Tongue (tissue), 2 donors: ENCODE results near the gene NWD2. TPM values are rescaled to one million over a fixed set of nuclear protein-coding genes. Genes with fewer than 3 reads are reported as not detected.
"Not testable (repeated sequence)": the region's sequence is repeated elsewhere in the genome, so short reads cannot be mapped to it uniquely, and the experiment has no call there.

Experiments used
- DNase-seq: peaks from one replicate; pipeline ENCODE4 v3.0.0-alpha.2; 2015
- total RNA-seq: library from RNA; depleted of rRNA; stranded (reverse); fragments of >200 nt; gene quantifications from one replicate; pipeline ENCODE4 v1.2.3, GENCODE V29; 2014

NWD2 gene
- 0.41 TPM for total RNA-seq

DNA sequence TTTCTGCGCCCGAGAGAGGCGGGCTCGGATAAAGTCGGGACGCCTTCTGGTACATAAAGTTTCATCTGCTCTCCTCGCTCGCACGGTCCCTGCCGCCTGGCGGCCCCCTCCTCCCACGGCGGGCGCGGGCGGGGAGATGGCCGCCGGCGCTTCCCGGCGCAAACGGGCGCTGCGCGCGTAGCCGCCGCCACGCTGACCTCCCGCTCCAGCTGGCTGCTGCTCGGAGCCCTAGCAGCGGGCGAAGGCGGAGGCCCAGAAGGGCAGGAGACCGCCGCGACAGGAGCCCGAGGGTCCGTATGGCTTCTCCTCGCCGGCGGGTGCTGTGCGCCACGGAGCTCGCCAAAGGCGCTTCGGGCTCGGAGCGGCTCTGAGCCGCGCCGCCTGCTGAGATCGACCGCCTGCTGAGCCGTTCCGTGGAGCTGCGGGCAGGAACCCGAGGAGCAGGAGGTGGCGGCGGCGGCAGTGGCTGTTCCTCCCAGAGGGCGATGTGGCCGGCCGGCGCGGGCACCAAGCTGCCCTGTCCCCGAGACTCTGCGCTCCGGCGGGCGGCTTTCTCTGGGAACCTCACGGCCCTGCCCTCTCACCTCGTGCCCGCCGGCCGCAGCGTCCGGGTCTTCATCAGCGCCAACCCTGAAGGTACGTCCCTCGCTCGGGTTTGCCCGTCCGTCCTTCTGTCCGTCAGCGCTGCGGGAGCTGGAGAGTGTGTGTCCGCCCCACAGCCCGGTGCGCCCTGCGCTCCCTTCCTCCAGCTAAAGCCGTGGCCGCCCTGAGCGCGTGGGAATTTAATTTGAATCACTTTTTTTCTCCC lies at the start of gene NWD2:
Gene NWD2 (plus strand): TSS at position 161 of the 808 bp plus-strand sequence. CDS start 325 bp downstream, at position 486.
- DNase-seq, result peak; percentile 60

DNA sequence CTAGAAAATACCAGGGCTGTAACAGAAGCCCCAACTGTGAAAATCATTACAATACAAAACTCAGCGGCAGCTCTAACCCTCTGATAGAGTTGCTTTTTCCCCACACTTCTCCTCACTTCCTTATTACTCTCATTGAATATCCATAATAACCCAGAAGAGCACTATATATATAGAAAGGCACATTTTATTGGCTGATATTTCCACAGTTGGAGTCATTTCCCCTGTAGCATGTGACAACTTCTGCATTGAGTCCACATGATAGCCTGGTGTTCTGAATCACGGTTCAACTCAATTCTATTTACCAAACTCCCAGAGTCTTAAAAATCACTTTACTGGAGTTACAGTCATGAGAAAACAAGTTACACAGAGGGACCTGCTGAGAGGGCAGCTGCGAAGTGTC lies 46.6 kb upstream of the NWD2 start:
- no peak for DNase-seq

GRCh38 chr4:37204740-37205139 lies 39.8 kb upstream of the NWD2 start:
- DNase-seq, result not testable (repeated sequence)

GRCh38 chr4:37216209-37216608 lies 28.3 kb upstream of the NWD2 start:
- no peak for DNase-seq

DNA sequence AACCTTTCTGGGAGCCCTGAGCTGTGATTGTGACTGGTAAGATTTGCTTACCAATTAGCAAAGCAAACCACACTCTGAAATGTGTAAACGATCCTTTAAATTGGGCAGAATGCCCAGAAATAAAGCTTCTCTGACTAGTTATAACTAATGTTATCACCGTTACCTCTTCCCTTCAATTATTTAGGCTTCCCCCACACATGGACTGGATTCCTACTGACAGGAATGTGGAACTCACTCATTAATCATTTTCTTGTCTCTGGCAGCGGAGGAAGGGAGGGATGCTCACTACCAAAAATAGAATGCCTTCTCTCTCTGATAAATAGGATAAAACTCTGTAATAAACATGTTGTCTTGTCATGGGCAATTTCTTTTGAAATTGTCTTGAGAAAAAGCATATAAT lies 25.3 kb upstream of the NWD2 start:
- DNase-seq, result no peak

- no peak for DNase-seq
These were observed 24.6 kb upstream of the NWD2 start for GRCh38 chr4:37219990-37220389.

DNA sequence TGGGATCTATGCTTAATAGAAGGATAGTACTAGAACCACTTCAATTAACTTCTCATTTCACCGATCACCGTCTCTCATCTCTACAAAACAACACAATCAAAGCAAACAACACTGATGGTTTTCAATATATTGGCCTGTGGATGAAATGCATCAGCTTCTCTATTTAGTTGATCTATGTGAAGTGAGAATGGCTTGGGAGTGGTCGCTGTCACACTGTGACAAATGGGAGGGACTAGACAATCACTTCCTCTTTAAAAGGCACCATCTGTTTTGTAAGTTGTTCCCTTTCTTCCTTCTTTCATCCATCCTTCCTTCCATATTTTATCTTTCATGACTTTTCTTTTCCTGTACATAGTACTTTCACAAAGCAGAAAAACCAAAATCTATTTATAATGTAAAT lies 23.9 kb upstream of the NWD2 start:
- DNase-seq, result no peak

DNA sequence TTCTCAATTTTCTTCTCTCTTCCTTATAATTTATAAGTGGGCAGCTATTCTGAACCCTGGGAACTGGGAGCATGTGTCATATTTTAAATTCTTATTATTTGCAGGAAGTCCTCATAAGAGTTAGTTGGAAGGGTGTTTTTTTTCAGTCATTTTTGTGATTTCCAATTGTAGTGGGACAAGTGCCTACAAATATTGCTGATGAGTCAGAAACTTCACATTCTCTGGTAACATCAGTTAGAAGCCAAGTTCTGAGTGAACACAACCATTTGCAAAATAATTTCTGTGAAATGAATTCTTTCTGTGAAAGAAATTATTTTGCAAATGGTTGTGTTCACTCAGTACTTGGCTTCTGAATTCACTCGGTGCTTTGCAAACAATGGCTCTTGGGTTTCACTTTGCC lies 20.8 kb upstream of the NWD2 start:
- no peak for DNase-seq

DNA sequence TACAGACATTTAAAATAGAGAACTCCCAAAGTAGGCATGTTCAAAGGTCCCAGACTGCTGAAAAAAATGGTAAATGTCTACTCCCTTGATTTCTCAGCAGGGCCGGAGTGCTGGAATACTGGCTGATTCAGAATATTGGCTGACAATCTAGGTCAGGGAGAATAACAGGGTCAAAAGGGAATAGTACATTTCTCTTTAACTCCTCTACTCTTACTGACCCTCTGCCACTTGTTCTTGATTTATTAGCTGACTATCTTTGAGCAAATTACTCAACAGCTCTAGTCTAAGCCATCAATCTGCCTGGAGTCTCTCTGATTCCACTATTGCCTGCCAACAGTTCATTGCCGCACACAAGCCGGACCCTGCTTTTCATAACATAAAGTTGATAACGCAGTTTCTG lies 19.7 kb upstream of the NWD2 start:
- no peak for DNase-seq

- no peak for DNase-seq
These were observed 18.8 kb upstream of the NWD2 start for GRCh38 chr4:37225778-37226177.

GRCh38 chr4:37232315-37232714 lies 12.2 kb upstream of the NWD2 start:
- no peak for DNase-seq

GRCh38 chr4:37236165-37236564 lies 8.4 kb upstream of the NWD2 start:
- no peak for DNase-seq

DNA sequence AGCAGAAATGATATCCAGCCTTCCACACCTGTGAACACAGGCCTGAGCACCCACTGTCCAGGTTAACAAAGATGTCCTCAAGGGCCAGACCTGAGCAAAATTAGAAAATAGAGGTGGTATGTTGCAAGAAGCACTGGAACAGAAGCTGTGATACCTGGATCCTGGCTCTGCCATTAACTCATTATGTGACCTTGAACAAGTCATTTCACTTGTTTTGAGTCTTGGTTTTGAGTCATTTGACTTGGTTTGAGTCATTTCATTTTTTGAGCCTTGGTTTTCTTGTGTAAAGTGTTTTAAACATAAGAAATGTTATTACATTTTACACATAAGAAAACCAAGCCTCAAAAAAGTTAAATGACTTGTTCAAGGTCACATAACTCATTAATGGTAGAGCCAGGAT lies 2.9 kb upstream of the NWD2 start:
- DNase-seq, result no peak

DNA sequence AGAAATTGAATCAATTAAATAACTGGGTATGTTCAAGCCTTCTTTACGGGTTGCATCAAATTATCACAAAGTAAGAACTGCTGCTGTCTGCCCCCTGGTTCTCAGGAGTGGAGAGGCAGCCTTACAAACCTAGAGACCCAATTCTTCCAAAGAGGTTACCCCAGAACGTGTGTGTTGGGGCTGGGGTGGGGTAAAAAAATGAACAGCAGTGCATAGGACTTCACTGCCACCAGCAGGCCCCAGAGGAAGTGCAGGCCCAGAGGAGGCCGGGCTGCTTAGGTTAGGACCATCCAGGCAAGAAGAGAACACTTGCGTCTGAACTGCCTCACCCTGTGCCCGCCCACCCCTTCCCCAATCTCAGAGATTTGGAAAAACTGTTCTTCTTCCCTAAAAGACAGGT lies 1.5 kb upstream of the NWD2 start:
- DNase-seq, result peak; percentile 2

- peak; percentile 10 for DNase-seq
These were observed 591 bp upstream of the NWD2 start for GRCh38 chr4:37243722-37244582.

GRCh38 chr4:37245391-37245954 lies 930 bp downstream of the NWD2 start:
- no peak for DNase-seq

DNA sequence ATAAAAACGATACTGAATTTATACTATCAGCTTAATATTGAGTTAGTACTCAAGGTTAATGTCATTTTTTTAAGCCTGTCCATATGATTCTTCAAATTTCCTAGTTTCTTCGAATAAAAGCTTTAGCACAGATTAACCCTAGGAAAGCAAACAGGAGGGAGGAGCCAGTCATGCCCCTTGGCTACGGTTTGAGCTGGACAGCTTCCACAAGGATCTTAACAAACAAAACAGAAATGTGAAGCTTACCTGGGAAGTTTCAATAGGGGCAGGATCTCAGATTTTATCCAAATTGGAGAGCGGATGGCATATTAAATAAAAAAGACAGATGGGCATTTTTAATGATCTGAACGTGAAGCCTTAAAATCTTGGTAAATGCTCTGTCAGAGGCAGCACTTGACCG lies 2.3 kb downstream of the NWD2 start:
- no peak for DNase-seq

DNA sequence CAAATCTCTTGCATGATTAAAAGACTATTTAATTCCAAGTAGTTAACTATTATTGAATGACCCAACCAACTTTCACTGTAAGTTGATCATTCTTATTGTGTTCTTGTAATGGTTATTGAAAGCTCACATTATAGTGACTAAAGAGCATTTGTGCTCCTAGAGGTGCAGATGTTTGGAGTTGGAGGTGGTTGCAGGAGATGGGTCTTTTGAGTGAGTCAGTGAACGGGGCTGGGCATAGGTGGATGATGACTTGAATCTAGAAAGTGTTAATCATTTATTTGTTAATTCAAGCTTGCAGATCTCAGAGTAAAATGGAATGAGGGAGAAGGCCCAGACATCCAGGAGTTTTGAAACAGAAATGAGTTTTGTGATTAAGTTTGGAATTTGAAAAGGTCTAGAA lies 13.7 kb downstream of the NWD2 start:
- DNase-seq, result no peak

DNA sequence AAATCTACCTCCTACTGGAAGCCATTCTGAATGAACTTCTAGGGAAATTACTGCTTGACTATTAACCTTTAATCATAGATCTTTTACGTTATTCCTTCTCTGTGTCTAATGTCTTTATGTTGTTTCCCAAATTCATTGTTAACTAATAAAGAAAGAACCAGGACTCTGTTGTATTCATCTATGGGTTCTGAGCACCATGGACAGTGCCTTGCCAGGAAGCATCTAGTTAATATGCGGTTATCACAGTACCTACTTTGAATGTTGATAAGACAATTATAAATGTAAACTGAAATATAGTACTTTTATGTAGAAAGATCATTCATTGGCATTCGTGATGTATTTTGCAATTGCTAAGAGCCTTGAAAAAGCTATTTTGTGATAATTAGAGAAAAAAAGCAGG lies 23.8 kb downstream of the NWD2 start:
- no peak for DNase-seq

- no peak for DNase-seq
These were observed 34.6 kb downstream of the NWD2 start for GRCh38 chr4:37279121-37279520.

- DNase-seq, result no peak
These were observed 35.5 kb downstream of the NWD2 start for GRCh38 chr4:37279894-37280592.

DNA sequence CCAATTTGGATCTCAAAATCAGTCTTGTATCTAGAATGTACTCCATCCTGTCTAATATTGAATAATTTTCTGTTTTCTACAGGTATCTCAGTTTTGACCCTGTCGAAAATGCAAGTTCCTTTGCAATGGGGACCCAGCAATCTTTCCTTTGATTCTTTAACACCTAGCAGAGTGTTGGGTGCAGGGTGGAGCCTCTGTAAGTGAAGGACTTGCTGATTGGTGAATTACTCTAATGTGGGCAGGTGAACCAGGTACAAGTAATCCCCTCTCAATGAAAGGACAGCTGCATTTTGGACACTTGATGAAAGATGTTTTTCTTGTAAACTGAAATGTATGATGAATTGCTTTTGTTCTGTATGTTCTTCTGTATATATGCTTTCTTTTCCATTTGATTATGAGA lies 54.9 kb downstream of the NWD2 start:
- DNase-seq, result no peak

- DNase-seq, result no peak
These were observed 60.1 kb downstream of the NWD2 start for GRCh38 chr4:37304612-37305011.
